Heart right ventricle (tissue), 16 donors: ENCODE data around the gene LSAMP. TPM values are rescaled to one million over a fixed set of nuclear protein-coding genes. Genes with fewer than 3 reads are reported as not detected.

Experiments
- ATAC-seq, 8 donors: fragments of 200-7000 bp; cut with Tn5 transposase; one replicate each; pipeline ENCODE4 v1.9.1; 2020; ENCODE audit warnings: mild to moderate bottlenecking in 8 of 8, moderate library complexity in 8 of 8, moderate number of reproducible peaks in 1 of 8
- DNase-seq, 2 donors: peaks; one replicate each; pipeline ENCODE4 v3.0.0-alpha.2; 2020
- H3K27ac ChIP-seq, 10 donors: fragments of 200-600 bp; sonication (generic) in 2 of 10; one replicate each; pipeline versions ENCODE4 v1.5.0 to v1.8.0; 2020 to 2022; ENCODE audit warnings: mild to moderate bottlenecking in 3 of 10
- H3K27me3 ChIP-seq, 7 donors: fragments of 200-600 bp; one replicate each; pipeline ENCODE4 v1.8.0; 2021 to 2022; ENCODE audit warnings: mild to moderate bottlenecking in 2 of 7
- H3K36me3 ChIP-seq, 9 donors: fragments of 200-600 bp; sonication (generic) in 1 of 9; one replicate each; pipeline versions ENCODE4 v1.5.0 to v1.8.0; 2020 to 2022; ENCODE audit warnings: mild to moderate bottlenecking in 2 of 9
- H3K4me1 ChIP-seq, 9 donors: fragments of 200-600 bp; sonication (generic) in 1 of 9; one replicate each; pipeline versions ENCODE4 v1.5.0 to v1.8.0; 2020 to 2022; ENCODE audit warnings: mild to moderate bottlenecking in 4 of 9
- H3K4me3 ChIP-seq, 10 donors: fragments of 200-600 bp; sonication (generic) in 2 of 10; one replicate each; pipeline versions ENCODE4 v1.5.0 to v1.8.0; 2020 to 2022; ENCODE audit warnings: mild to moderate bottlenecking in 7 of 10, moderate library complexity in 2 of 10
- H3K9me3 ChIP-seq, 11 donors: fragments of 200-600 bp in 10 of 11; sonication (generic) in 2 of 11; one replicate each; pipeline versions ENCODE4 v1.5.0 to v1.8.0; 2013 to 2022; ENCODE audit warnings: mild to moderate bottlenecking in 2 of 11, control low read depth in 1 of 11, moderate library complexity in 1 of 11
- WGBS, 2 donors: extraction: QIAGEN DNeasy Blood & Tissue Kit; methylation state at CpG; one replicate each; pipeline ENCODE4 v1.1.7; 2013; ENCODE audit warnings: inconsistent platforms in 1 of 2; 5-methylcytosine and 5-hydroxymethylcytosine counted together
- intact Hi-C, 10 donors: fragments of 100-400 bp; cut with DNase I; formaldehyde crosslinking; loops; one replicate each; pipeline versions ENCODE4 v1.11.1 to v1.14.2; 2022
- polyA plus RNA-seq, 2 donors: library from polyadenylated mRNA; stranded (reverse); fragments of 200-250 nt; gene quantifications; one replicate each; pipeline ENCODE4 v1.2.3, GENCODE V29; 2013
- total RNA-seq, 10 donors: library from RNA; stranded (reverse); fragmentation: NEBNext Ultra II Directional in 3 of 10; extraction: Animal tissue kit (Norgen Biotek cat#: 25700) in 3 of 10; gene quantifications; one replicate each; pipeline versions ENCODE4 v1.2.1 to v1.2.4, GENCODE V29; 2021 to 2023
- TF ChIP-seq, protein P1 (sequence below), 9 donors: fragments of 200-600 bp; sonication (generic) in 2 of 9; IDR thresholded peaks; one replicate each; pipeline versions ENCODE4 v1.5.0 to v1.8.0; 2021 to 2022; ENCODE audit warnings: antibody characterized with exemption in 9 of 9, mild to moderate bottlenecking in 5 of 9, moderate library complexity in 1 of 9
- donor health status: Arrhythmogenic right ventricular cardiomyopathy.
- donor health status: ischemic (EF 13 %, LVEDD 7.1; RV severe dilation, severe dysfunction).
- donor health status: healthy with polysubstance abuse.
- donor health status: DM: no; HTN: yes; CAD: no.
- donor health status: DM: no; HTN: no; CAD: no.
- donor health status: ischemic (EF 25% LVEDD 6.9; RV normal size, moderate dysfunction).
- donor health status: ischemic (EF 25% LVEDD 5.7; RV mildly dilated, moderate dysfunction).
- donor health status: healthy.
- donor health status: DM: yes; HTN: yes; CAD: no.
- donor health status: Ischemic cardiomyopathy.
- donor health status: ischemic (EF 35%, LVEDD 5.7; RV mildly dilated, moderate dysfunction).
- donor health status: nonischemic (EF 11% LVEDD 7.7; RV severe dilation, severe dysfunction).
- donor health status: DM: yes; HTN: yes; CAD: no.
- donor health status: PGD.
- donor health status: ischemic (EF 29% LVEDD 5.4; RV normal size, mild dysfunction).
- donor health status: nonischemic (EF 23%, LVEDD 6.1; RV moderate dilation, normal function).

The LSAMP gene
- total and polyA plus RNA-seq, 12 donors, result 0.51 to 9.0 (median 5.4) TPM

DNA sequence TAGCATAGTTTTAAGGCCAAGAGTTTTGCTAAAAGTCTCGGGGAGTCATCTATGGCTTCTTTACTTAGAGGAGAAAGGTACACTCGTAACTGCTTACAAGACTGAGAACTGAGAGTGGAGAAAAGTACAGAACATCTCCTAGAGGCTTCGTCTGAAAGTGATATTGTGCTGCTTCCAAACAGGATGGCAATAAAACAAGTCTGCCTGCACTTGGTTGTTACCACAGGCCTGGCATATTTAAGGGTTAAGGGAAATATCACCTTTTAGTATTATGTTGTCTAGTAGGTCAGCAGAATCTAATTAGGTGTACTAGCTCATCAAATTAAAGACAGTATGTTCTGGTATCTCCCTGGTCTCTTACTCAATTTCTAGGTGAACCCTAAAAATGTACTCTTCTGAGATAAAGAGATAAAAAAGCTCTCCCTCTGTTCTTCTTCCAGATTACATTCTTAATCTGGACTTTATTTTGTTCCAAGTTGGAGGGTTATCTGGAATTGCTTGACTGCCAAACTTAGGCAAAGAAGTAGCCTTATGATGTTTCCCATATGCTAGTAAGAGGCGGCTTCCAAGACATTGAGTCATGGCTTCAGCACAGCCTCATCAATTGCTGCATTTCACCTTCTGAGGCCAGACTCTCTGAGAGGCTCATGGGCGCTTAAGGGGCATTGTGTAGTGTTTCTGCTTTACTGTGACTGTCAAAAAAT, 181.3 kb downstream of the LSAMP start:
- no peaks in the 10 kb centered on the region for H3K36me3 ChIP-seq
- H3K27me3 ChIP-seq, result no peaks in the 10 kb centered on the region
- no peaks in the 10 kb centered on the region for H3K9me3 ChIP-seq
- H3K4me3 ChIP-seq, result no peak overlapping the region
- TF ChIP-seq, protein P1, sequence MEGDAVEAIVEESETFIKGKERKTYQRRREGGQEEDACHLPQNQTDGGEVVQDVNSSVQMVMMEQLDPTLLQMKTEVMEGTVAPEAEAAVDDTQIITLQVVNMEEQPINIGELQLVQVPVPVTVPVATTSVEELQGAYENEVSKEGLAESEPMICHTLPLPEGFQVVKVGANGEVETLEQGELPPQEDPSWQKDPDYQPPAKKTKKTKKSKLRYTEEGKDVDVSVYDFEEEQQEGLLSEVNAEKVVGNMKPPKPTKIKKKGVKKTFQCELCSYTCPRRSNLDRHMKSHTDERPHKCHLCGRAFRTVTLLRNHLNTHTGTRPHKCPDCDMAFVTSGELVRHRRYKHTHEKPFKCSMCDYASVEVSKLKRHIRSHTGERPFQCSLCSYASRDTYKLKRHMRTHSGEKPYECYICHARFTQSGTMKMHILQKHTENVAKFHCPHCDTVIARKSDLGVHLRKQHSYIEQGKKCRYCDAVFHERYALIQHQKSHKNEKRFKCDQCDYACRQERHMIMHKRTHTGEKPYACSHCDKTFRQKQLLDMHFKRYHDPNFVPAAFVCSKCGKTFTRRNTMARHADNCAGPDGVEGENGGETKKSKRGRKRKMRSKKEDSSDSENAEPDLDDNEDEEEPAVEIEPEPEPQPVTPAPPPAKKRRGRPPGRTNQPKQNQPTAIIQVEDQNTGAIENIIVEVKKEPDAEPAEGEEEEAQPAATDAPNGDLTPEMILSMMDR (IDR thresholded peaks at IDR 0.05), result no peak
- ATAC-seq (peak in 2 of 8 donors; percentile 59 to 67), DNase-seq (no peak)
- intact Hi-C loops, result no loop called here
- H3K4me1 ChIP-seq, result peaks cover 0 to 4% (median 0%) of the 10 kb centered on the region in 9 donors
- no peak overlapping the region for H3K27ac ChIP-seq
- WGBS, 2 donors, result 58 to 76% methylated on average over 5 of the region's 5 CpGs

DNA sequence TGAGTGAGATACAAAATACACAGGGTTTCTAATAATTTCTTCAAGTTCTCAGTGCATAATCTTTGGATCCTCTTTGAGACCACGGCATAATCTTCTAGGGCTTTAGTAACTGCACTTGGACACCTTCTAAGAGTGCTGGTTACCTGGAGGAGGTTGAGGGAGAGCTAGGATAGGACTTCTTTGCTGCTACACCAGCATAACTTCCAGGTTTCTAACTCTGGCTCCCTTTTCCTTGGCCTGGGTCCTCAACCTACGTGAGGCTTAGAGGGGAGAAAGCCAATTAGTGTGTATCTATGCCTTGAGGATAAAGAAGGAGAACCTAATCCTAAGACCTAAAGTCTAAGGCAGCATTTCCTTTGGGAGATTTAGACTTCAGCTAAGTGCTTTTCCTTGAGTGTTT, 184.8 kb downstream of the LSAMP start:
- WGBS, 2 donors, result 61% methylated on average over 2 of the region's 2 CpGs
- DNase-seq (no peak), ATAC-seq (no peak)
- Histone ChIP-seq H3K4me3 (no peak overlapping the region), H3K4me1 (peaks cover 0 to 4% (median 0%) of the 10 kb centered on the region in 9 donors), H3K27ac (no peak overlapping the region), H3K36me3 (no peaks in the 10 kb centered on the region), H3K27me3 (no peaks in the 10 kb centered on the region), H3K9me3 (no peaks in the 10 kb centered on the region)
- TF ChIP-seq, protein P1 (IDR thresholded peaks at IDR 0.05), result no peak
- intact Hi-C loops, result no loop called here

DNA sequence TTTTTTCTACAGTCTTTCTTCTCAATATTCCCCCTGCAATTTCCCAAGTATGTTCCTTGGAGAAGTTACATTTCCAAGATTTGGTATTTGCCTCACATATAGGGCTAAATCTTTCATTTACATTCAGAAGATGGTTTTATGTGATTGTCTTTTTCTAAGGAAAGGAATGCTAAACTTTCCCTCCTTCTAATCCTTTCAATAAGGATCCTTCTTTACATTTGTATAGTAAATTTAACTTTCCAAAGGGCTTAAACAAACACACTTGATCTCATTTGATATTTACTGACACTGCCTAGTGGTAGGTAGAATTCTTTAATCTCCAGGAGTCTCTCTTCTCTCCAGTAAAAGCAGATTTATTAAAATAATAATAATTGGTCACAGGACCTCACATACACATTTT, 185.3 kb downstream of the LSAMP start:
- no peak for DNase-seq
- Histone ChIP-seq H3K4me3 (no peak overlapping the region), H3K27me3 (no peaks in the 10 kb centered on the region), H3K4me1 (peaks cover 0 to 4% (median 0%) of the 10 kb centered on the region in 9 donors), H3K27ac (no peak overlapping the region), H3K36me3 (no peaks in the 10 kb centered on the region), H3K9me3 (no peaks in the 10 kb centered on the region)
- intact Hi-C loops, result no loop called here
- ATAC-seq, result no peak
- TF ChIP-seq, protein P1 (IDR thresholded peaks at IDR 0.05), result no peak

DNA sequence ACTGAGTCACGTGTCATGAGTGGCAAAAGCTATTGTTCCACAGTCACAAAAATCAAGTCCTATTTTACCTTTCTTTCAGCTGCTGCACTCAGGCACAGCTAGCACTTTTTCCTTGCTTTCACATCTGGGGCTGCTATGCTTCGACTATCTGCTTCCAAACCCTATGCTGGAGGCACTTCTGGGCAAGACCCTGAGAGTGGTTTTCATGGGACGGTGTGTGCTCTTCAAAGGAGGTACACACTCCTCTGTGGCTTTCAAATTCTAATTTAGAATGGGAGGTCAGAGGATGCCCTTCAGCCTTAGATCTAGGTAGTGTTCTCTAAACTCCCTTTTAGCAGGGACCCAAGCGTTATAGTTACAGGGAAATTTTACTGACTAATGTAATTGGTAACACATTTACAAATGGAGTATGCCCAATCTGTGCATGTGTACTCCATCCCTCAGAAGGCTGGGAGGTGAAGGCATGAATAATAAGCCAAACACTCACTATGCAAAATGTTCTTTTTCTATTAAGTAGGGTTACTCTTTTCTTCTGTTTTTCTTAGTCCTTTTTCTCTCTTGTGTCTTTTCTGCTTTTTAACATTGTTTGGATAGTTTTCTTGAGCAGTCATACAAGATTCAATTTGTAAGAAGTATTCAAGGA, 188.3 kb downstream of the LSAMP start:
- H3K4me3 ChIP-seq, result no peak overlapping the region
- H3K4me1 ChIP-seq, result no peaks in the 10 kb centered on the region
- TF ChIP-seq, protein P1 (IDR thresholded peaks at IDR 0.05), result no peak
- no peaks in the 10 kb centered on the region for H3K9me3 ChIP-seq
- H3K36me3 ChIP-seq, result no peaks in the 10 kb centered on the region
- H3K27me3 ChIP-seq, result no peaks in the 10 kb centered on the region
- intact Hi-C loops, result no loop called here
- 65 to 78% methylated on average over 4 of the region's 4 CpGs for WGBS, 2 donors
- H3K27ac ChIP-seq, result no peak overlapping the region
- ATAC-seq (no peak), DNase-seq (no peak)
